GM23248 (cell line): ENCODE results near the gene SLC2A13. TPM values are rescaled to one million over a fixed set of nuclear protein-coding genes. Genes with fewer than 3 reads are reported as not detected.

Experiments
- DNase-seq: peaks from one replicate; pipeline ENCODE4 v3.0.0-alpha.2; 2015
- H2AFZ ChIP-seq: fragments of 200-600 bp; sonication (generic); 2 replicates; pipeline ENCODE4 v1.6.1; 2016; ENCODE audit warnings: antibody characterized with exemption
- H3F3A ChIP-seq: fragments of 200-600 bp; sonication (generic); 2 replicates; pipeline ENCODE4 v1.6.1; 2016; ENCODE audit warnings: mild to moderate bottlenecking, antibody characterized with exemption, mixed run types; ENCODE audit not compliant: insufficient read depth
- H3K27ac ChIP-seq: fragments of 200-600 bp; sonication (generic); 2 replicates; pipeline ENCODE4 v1.5.1; 2016; ENCODE audit warnings: mild to moderate bottlenecking
- H3K27me3 ChIP-seq: fragments of 200-600 bp; sonication (generic); replicated peaks from 2 replicates; pipeline ENCODE4 v1.6.1; 2016; ENCODE audit warnings: mild to moderate bottlenecking; ENCODE audit not compliant: insufficient read depth
- H3K36me3 ChIP-seq: fragments of 200-600 bp; sonication (generic); 2 replicates; pipeline ENCODE4 v1.6.1; 2016; ENCODE audit warnings: low read depth, mild to moderate bottlenecking
- H3K4me1 ChIP-seq: fragments of 200-600 bp; sonication (generic); 2 replicates; pipeline ENCODE4 v1.6.1; 2016; ENCODE audit warnings: mild to moderate bottlenecking; ENCODE audit not compliant: insufficient read depth
- H3K4me2 ChIP-seq: fragments of 200-600 bp; sonication (generic); one replicate; pipeline ENCODE4 v1.6.1; 2016; ENCODE audit warnings: mild to moderate bottlenecking; ENCODE audit not compliant: unreplicated experiment
- H3K4me3 ChIP-seq: fragments of 200-600 bp; sonication (generic); 2 replicates; pipeline ENCODE4 v1.5.1; 2016; ENCODE audit warnings: mild to moderate bottlenecking
- H3K79me2 ChIP-seq: fragments of 200-600 bp; sonication (generic); 2 replicates; pipeline ENCODE4 v1.6.1; 2016; ENCODE audit warnings: mild to moderate bottlenecking; ENCODE audit not compliant: insufficient read depth
- H3K9ac ChIP-seq: fragments of 200-600 bp; sonication (generic); 2 replicates; pipeline ENCODE4 v1.6.1; 2016; ENCODE audit warnings: mild to moderate bottlenecking
- H3K9me2 ChIP-seq: fragments of 200-600 bp; sonication (generic); 2 replicates; pipeline ENCODE4 v1.6.1; 2016; ENCODE audit warnings: mixed run types, mild to moderate bottlenecking, moderate library complexity; ENCODE audit not compliant: insufficient read depth
- H3K9me3 ChIP-seq: fragments of 200-600 bp; sonication (generic); one replicate; pipeline ENCODE4 v1.6.1; 2017; ENCODE audit warnings: low read depth
- H4K20me1 ChIP-seq: fragments of 200-600 bp; sonication (generic); 2 replicates; pipeline ENCODE4 v1.6.0; 2016; ENCODE audit not compliant: insufficient read depth
- EZH2 ChIP-seq: fragments of 200-600 bp; sonication (generic); IDR thresholded peaks from 2 replicates; pipeline ENCODE4 v1.6.1; 2018; ENCODE audit warnings: antibody characterized with exemption, mild to moderate bottlenecking; ENCODE audit not compliant: insufficient read depth, poor library complexity, severe bottlenecking
- EZH2phosphoT487 ChIP-seq: fragments of 200-600 bp; sonication (generic); IDR thresholded peaks from 2 replicates; pipeline ENCODE4 v1.6.1; 2018; ENCODE audit warnings: antibody characterized with exemption, moderate library complexity, mild to moderate bottlenecking, low read depth; ENCODE audit not compliant: insufficient read depth
- WGBS, 2 experiments: methylation state at CpG; one replicate each; pipeline ENCODE4 v1.1.6; 2015 to 2017; ENCODE audit warnings: low lambda C conversion rate in 2 of 2, low coverage in 1 of 2; ENCODE audit errors: missing lambda C conversion rate in 2 of 2; 5-methylcytosine and 5-hydroxymethylcytosine counted together
- in situ Hi-C: fragments of 300-500 bp; cut with MboI; formaldehyde crosslinking; loops from 2 replicates; pipeline ENCODE4 v1.15.0; 2020
- polyA plus RNA-seq: library from polyadenylated mRNA; unstranded; fragments of >200 nt; fragmentation: Nextera tagmentation; extraction: Ambion mirVana; gene quantifications from 2 replicates; pipeline ENCODE4 v1.2.1, GENCODE V29; 2016
- total RNA-seq: library from RNA; depleted of rRNA; stranded (reverse); fragments of >200 nt; shearing (Covaris generic); gene quantifications from 2 replicates; pipeline ENCODE4 v1.2.3, GENCODE V29; 2014

The SLC2A13 gene
- total and polyA plus RNA-seq, 2 experiments from 2014 or later: 3.3 to 9.2 TPM

GRCh38 chr12:39892146-39892545, 213.7 kb downstream of the SLC2A13 start:
- Histone ChIP-seq H2AFZ (no peak overlapping the region), H3K79me2 (no peaks in the 10 kb centered on the region), H3K9me2 (no peaks in the 10 kb centered on the region), H3K36me3 (no peaks in the 10 kb centered on the region), H3K4me1 (no peaks in the 10 kb centered on the region), H3K4me2 (no peak overlapping the region), H3K9me3 (no peaks in the 10 kb centered on the region), H3K4me3 (no peak overlapping the region), H4K20me1 (no peaks in the 10 kb centered on the region), H3K27me3 (no peaks in the 10 kb centered on the region), H3K9ac (no peak overlapping the region), H3K27ac (no peak overlapping the region), H3F3A (peaks cover 4% of the 10 kb centered on the region; the same call in 1 of the 2 replicates)
- no peak for DNase-seq
- 49 to 68% methylated on average over 3 of the region's 3 CpGs for WGBS, 2 experiments
- in situ Hi-C loops: no loop called here
- no peak for TF ChIP-seq EZH2phosphoT487
- no peak for TF ChIP-seq EZH2

- TF ChIP-seq EZH2phosphoT487 (no peak), EZH2 (no peak)
- no peaks in the 10 kb centered on the region for H3K9me3 ChIP-seq
- no peaks in the 10 kb centered on the region for H4K20me1 ChIP-seq
- no peak overlapping the region for H2AFZ ChIP-seq
- no peak for DNase-seq
- no peaks in the 10 kb centered on the region for H3K79me2 ChIP-seq
- no peaks in the 10 kb centered on the region for H3K9me2 ChIP-seq
- H3F3A ChIP-seq: no peaks in the 10 kb centered on the region
- WGBS, 2 experiments: 57 to 60% methylated on average over 1 of the region's 1 CpG
- no peak overlapping the region for H3K4me2 ChIP-seq
- H3K9ac ChIP-seq: no peak overlapping the region
- in situ Hi-C loops: no loop called here
- no peak overlapping the region for H3K27ac ChIP-seq
- H3K27me3 ChIP-seq: no peaks in the 10 kb centered on the region
- H3K36me3 ChIP-seq: no peaks in the 10 kb centered on the region
- no peaks in the 10 kb centered on the region for H3K4me1 ChIP-seq
- no peak overlapping the region for H3K4me3 ChIP-seq
These were observed 218.0 kb downstream of the SLC2A13 start for GRCh38 chr12:39887856-39888255.

- WGBS, 2 experiments: 83 to 87% methylated on average over 3 of the region's 3 CpGs
- TF ChIP-seq EZH2phosphoT487 (no peak), EZH2 (no peak)
- no peak overlapping the region for H3K4me2 ChIP-seq
- H3K9me2 ChIP-seq: no peaks in the 10 kb centered on the region
- no peak overlapping the region for H2AFZ ChIP-seq
- H3K36me3 ChIP-seq: no peaks in the 10 kb centered on the region
- no peak for DNase-seq
- no peaks in the 10 kb centered on the region for H3K27me3 ChIP-seq
- no peak overlapping the region for H3K9ac ChIP-seq
- H3K9me3 ChIP-seq: no peaks in the 10 kb centered on the region
- H3K4me3 ChIP-seq: no peak overlapping the region
- H4K20me1 ChIP-seq: no peaks in the 10 kb centered on the region
- in situ Hi-C loops: no loop called here
- H3F3A ChIP-seq: no peaks in the 10 kb centered on the region
- no peak overlapping the region for H3K27ac ChIP-seq
- H3K79me2 ChIP-seq: no peaks in the 10 kb centered on the region
- no peaks in the 10 kb centered on the region for H3K4me1 ChIP-seq
These were observed 219.8 kb downstream of the SLC2A13 start for GRCh38 chr12:39886106-39886505.

GRCh38 chr12:39884616-39885125, 221.2 kb downstream of the SLC2A13 start:
- Histone ChIP-seq H3K9me2 (no peaks in the 10 kb centered on the region), H3K36me3 (no peaks in the 10 kb centered on the region), H3K27me3 (no peaks in the 10 kb centered on the region), H3K4me1 (no peaks in the 10 kb centered on the region), H3K27ac (no peak overlapping the region), H2AFZ (no peak overlapping the region), H3K4me2 (no peak overlapping the region), H3K9me3 (no peaks in the 10 kb centered on the region), H3K4me3 (no peak overlapping the region), H3K79me2 (no peaks in the 10 kb centered on the region), H4K20me1 (no peaks in the 10 kb centered on the region), H3F3A (no peaks in the 10 kb centered on the region), H3K9ac (no peak overlapping the region)
- in situ Hi-C loops: no loop called here
- no peak for DNase-seq
- WGBS, 2 experiments: 93 to 96% methylated on average over 2 of the region's 2 CpGs
- TF ChIP-seq EZH2 (no peak), EZH2phosphoT487 (no peak)

GRCh38 chr12:39883411-39883810, 222.5 kb downstream of the SLC2A13 start:
- in situ Hi-C loops: no loop called here
- DNase-seq: no peak
- H3K9me2 ChIP-seq: no peaks in the 10 kb centered on the region
- TF ChIP-seq EZH2: no peak
- TF ChIP-seq EZH2phosphoT487: no peak
- H3F3A ChIP-seq: no peaks in the 10 kb centered on the region
- H3K4me1 ChIP-seq: no peaks in the 10 kb centered on the region
- 68% methylated on average over 2 of the region's 2 CpGs for WGBS, 2 experiments
- no peak overlapping the region for H3K4me2 ChIP-seq
- no peaks in the 10 kb centered on the region for H3K79me2 ChIP-seq
- H3K9me3 ChIP-seq: no peaks in the 10 kb centered on the region
- no peak overlapping the region for H2AFZ ChIP-seq
- H3K27me3 ChIP-seq: no peaks in the 10 kb centered on the region
- no peaks in the 10 kb centered on the region for H4K20me1 ChIP-seq
- no peak overlapping the region for H3K27ac ChIP-seq
- H3K36me3 ChIP-seq: no peaks in the 10 kb centered on the region
- H3K4me3 ChIP-seq: no peak overlapping the region
- no peak overlapping the region for H3K9ac ChIP-seq
